IMR-90 (cell line): ENCODE data around the gene EIF4A3. TPM values are rescaled to one million over a fixed set of nuclear protein-coding genes. Genes with fewer than 3 reads are reported as not detected.

Source experiments
- ATAC-seq: fragments of 200-7000 bp; cut with Tn5 transposase; 2 replicates; pipeline ENCODE4 v1.9.1; 2020; ENCODE audit warnings: low read depth, mild to moderate bottlenecking, moderate library complexity
- BruUV-seq: library from RNA; stranded (reverse); fragments of 400-500 nt; replicated peaks from 2 replicates; lab custom pipeline; 2021; lab: Mats Ljungman, UMichigan
- CTCF ChIA-PET: fragments of 300-600 bp; formaldehyde crosslinking; extraction: SDS; loops from one replicate; lab custom pipeline; 2021; ENCODE audit warnings: antibody characterized with exemption; lab: Yijun Ruan, JAX
- POLR2A ChIA-PET: fragments of 300-600 bp; sonication (Branson Sonifier 250); formaldehyde crosslinking; loops from one replicate; lab custom pipeline; 2022; ENCODE audit warnings: antibody characterized with exemption; ENCODE audit not compliant: unreplicated experiment; lab: Charles Lee
- DNase-seq: peaks from one replicate; pipeline ENCODE4 v3.0.0; 2013
- H2AFZ ChIP-seq: replicated peaks from 2 replicates; pipeline ENCODE3; 2013; ENCODE audit warnings: low read length, mild to moderate bottlenecking; ENCODE audit not compliant: poor library complexity
- H2AK5ac ChIP-seq: 2 replicates; pipeline ENCODE4 v1.6.1; 2013; ENCODE audit warnings: low read depth, low read length, inconsistent platforms
- H2AK9ac ChIP-seq: replicated peaks from 2 replicates; pipeline ENCODE3; 2013; ENCODE audit warnings: mild to moderate bottlenecking, low read depth, low read length, moderate library complexity; ENCODE audit not compliant: poor library complexity
- H2BK120ac ChIP-seq: 2 replicates; pipeline ENCODE4 v1.6.1; 2013; ENCODE audit warnings: low read depth, low read length, inconsistent platforms
- H2BK15ac ChIP-seq: 3 replicates; pipeline ENCODE4 v1.6.1; 2013; ENCODE audit warnings: low read depth, low read length, inconsistent platforms
- H2BK20ac ChIP-seq: 2 replicates; pipeline ENCODE4 v1.6.1; 2013; ENCODE audit warnings: low read depth, mild to moderate bottlenecking, inconsistent platforms, low read length, moderate library complexity
- H2BK5ac ChIP-seq: 2 replicates; pipeline ENCODE4 v1.6.1; 2013; ENCODE audit warnings: mild to moderate bottlenecking, low read depth, low read length, inconsistent platforms; ENCODE audit not compliant: poor library complexity, severe bottlenecking
- H3K14ac ChIP-seq: replicated peaks from 2 replicates; pipeline ENCODE4 v1.6.1; 2013; ENCODE audit warnings: low read depth, low read length, inconsistent platforms
- H3K18ac ChIP-seq: 2 replicates; pipeline ENCODE4 v1.6.1; 2013; ENCODE audit warnings: low read depth, low read length, control low read depth
- H3K23ac ChIP-seq: 2 replicates; pipeline ENCODE4 v1.6.1; 2013; ENCODE audit warnings: low read depth, low read length, inconsistent platforms
- H3K27ac ChIP-seq: 2 replicates; pipeline ENCODE4 v1.5.1; 2013; ENCODE audit warnings: mild to moderate bottlenecking, control low read depth, low read length; ENCODE audit not compliant: insufficient read depth
- H3K27me3 ChIP-seq: 2 replicates; pipeline ENCODE4 v1.6.1; 2013; ENCODE audit warnings: low read length; ENCODE audit not compliant: control insufficient read depth, insufficient read depth
- H3K36me3 ChIP-seq: 2 replicates; pipeline ENCODE4 v1.6.1; 2013; ENCODE audit warnings: low read length, mixed read lengths; ENCODE audit not compliant: control insufficient read depth, insufficient read depth
- H3K4ac ChIP-seq: 2 replicates; pipeline ENCODE4 v1.6.1; 2013; ENCODE audit warnings: low read depth, low read length, inconsistent platforms
- H3K4me1 ChIP-seq: 2 replicates; pipeline ENCODE4 v1.6.1; 2013; ENCODE audit warnings: low read length, mixed read lengths; ENCODE audit not compliant: control insufficient read depth, insufficient read depth
- H3K4me2 ChIP-seq: 2 replicates; pipeline ENCODE4 v1.6.1; 2013; ENCODE audit warnings: low read depth, mild to moderate bottlenecking, control low read depth, low read length, moderate library complexity
- H3K4me3 ChIP-seq: 2 replicates; pipeline ENCODE4 v1.5.1; 2013; ENCODE audit warnings: low read depth, mild to moderate bottlenecking, control low read depth, low read length, moderate library complexity; ENCODE audit not compliant: insufficient read depth
- H3K56ac ChIP-seq: 2 replicates; pipeline ENCODE4 v1.6.1; 2013; ENCODE audit warnings: low read length, inconsistent platforms; ENCODE audit not compliant: insufficient read depth; ENCODE audit errors: extremely low read depth
- H3K79me1 ChIP-seq, 2 experiments: 2 replicates each; pipeline ENCODE4 v1.6.1; 2013; ENCODE audit warnings: low read length in 2 of 2, inconsistent platforms in 1 of 2, low read depth in 1 of 2
- H3K9ac ChIP-seq: 2 replicates; pipeline ENCODE4 v1.6.1; 2013; ENCODE audit warnings: low read depth, low read length, control low read depth
- H3K9me1 ChIP-seq: 2 replicates; pipeline ENCODE4 v1.6.1; 2013; ENCODE audit warnings: low read length, inconsistent platforms; ENCODE audit not compliant: insufficient read depth
- H3K9me3 ChIP-seq: 2 replicates; pipeline ENCODE4 v1.6.1; 2013; ENCODE audit warnings: low read length; ENCODE audit not compliant: control insufficient read depth, insufficient read depth
- H4K20me1 ChIP-seq: 2 replicates; pipeline ENCODE4 v1.6.1; 2013; ENCODE audit warnings: low read length, inconsistent platforms; ENCODE audit not compliant: insufficient read depth
- H4K5ac ChIP-seq: 2 replicates; pipeline ENCODE4 v1.6.1; 2013; ENCODE audit warnings: mild to moderate bottlenecking, low read depth, low read length, control low read depth
- H4K8ac ChIP-seq, 2 experiments: 2 replicates each; pipeline ENCODE4 v1.6.1; 2013; ENCODE audit warnings: low read depth in 2 of 2, low read length in 2 of 2, control low read depth in 1 of 2, inconsistent platforms in 1 of 2
- H4K91ac ChIP-seq: 2 replicates; pipeline ENCODE4 v1.6.1; 2013; ENCODE audit warnings: low read depth, low read length, inconsistent platforms; ENCODE audit not compliant: insufficient read depth
- CHD1 ChIP-seq: IDR thresholded peaks from 2 replicates; pipeline ENCODE4 v1.6.1; 2012; ENCODE audit warnings: low read depth, low read length, improper control_type of control experiment
- MAFK ChIP-seq: IDR thresholded peaks from 2 replicates; pipeline ENCODE4 v1.6.1; 2012; ENCODE audit warnings: low read depth, low read length, improper control_type of control experiment
- POLR2A ChIP-seq: IDR thresholded peaks from 2 replicates; pipeline ENCODE4 v1.6.1; 2012; ENCODE audit warnings: mild to moderate bottlenecking, low read depth, low read length
- WGBS, 2 experiments: methylation state at CpG; one replicate each; pipeline versions ENCODE4 v1.1.5 to v1.1.7; 2013; ENCODE audit warnings: missing lambda C conversion rate in 2 of 2; ENCODE audit not compliant: insufficient read length in 1 of 2; ENCODE audit errors: extremely low coverage in 2 of 2; 5-methylcytosine and 5-hydroxymethylcytosine counted together
- dilution Hi-C: fragments of 300-500 bp; cut with HindIII; formaldehyde crosslinking; loops from one replicate; pipeline ENCODE4 v1.14.3; 2018; ENCODE audit warnings: low sequenced_read_pairs; ENCODE audit not compliant: unreplicated experiment
- in situ Hi-C: fragments of 300-500 bp; cut with MboI; formaldehyde crosslinking; loops from 3 replicates; pipeline ENCODE4 v1.14.3; 2019; ENCODE audit warnings: low sequenced_read_pairs, inconsistent platforms, mixed read lengths
- intact Hi-C: fragments of 100-400 bp; cut with micrococcal nuclease; formaldehyde crosslinking; loops from 2 replicates; pipeline ENCODE4 v1.10.0; 2022
- polyA plus RNA-seq, 3 experiments: library from polyadenylated mRNA; depleted of rRNA; stranded (reverse); fragments of >200 nt; gene quantifications; 2 replicates each; pipeline ENCODE4 v1.2.3, GENCODE V29; 2012; ENCODE audit warnings: low replicate concordance in 1 of 3
- total RNA-seq: library from RNA; depleted of rRNA; stranded (reverse); fragments of >200 nt; gene quantifications from 2 replicates; pipeline ENCODE4 v1.2.3, GENCODE V29; 2012

EIF4A3 gene
- total and polyA plus RNA-seq, 2 of the 4 experiments (the other 2 are of a cell fraction): 85.3 to 97.1 TPM

DNA sequence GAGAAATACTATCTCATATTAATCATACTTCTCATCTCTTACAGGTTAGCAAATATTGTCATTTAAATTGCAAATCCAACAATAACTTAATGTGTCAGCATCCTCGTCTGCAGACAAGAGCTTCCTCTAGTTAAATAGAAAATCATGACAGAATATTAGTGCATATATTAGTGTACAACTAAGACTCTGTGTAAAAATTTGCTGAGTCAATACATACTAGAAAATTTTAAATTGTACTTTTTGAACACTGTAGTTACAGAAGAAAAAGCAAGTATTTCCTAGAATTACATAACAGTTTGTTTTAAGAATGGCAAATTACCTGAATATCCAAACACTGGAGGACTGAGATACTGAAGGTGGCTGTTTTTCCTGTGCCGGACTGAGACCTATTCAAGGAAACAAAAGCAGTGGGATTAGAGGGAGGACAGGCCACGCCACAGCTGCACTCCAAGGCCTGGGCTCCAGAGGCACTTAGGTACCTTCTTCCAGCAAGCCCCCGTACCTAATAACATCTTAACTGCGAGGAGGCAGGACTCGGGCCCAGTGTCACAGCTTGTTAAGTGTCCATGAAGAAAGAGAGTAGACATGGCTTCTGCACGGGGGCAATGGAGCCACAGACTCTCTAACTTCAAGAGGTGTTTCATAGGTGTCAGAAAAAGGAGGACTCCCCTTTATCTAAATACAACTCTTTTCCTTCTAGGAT, 5.3 kb downstream of the EIF4A3 start:
- Histone ChIP-seq H3K4me2 (no peak overlapping the region), H2AFZ (no peak overlapping the region), H3K23ac (no peak overlapping the region), H3K4me1 (peaks cover 5% of the 10 kb centered on the region; the same call in 1 of the 2 replicates), H3K4ac (no peak overlapping the region), H3K9me1 (peaks cover 10% of the 10 kb centered on the region), H3K27ac (no peak overlapping the region), H3K56ac (no peak overlapping the region), H3K79me1 (peaks cover 21 to 61% of the 10 kb centered on the region in 2 experiments), H2AK5ac (no peak overlapping the region), H2BK15ac (no peak overlapping the region), H4K91ac (no peak overlapping the region), H2BK120ac (no peak overlapping the region), H2AK9ac (no peak overlapping the region), H3K36me3 (peaks cover 62% of the 10 kb centered on the region), H4K20me1 (peaks cover 27% of the 10 kb centered on the region), H4K8ac (no peak overlapping the region), H3K4me3 (no peak overlapping the region), H3K14ac (no peak overlapping the region), H3K27me3 (no peaks in the 10 kb centered on the region), H4K5ac (no peak overlapping the region), H2BK5ac (no peak overlapping the region), H3K18ac (no peak overlapping the region), H3K9ac (no peak overlapping the region), H3K9me3 (no peaks in the 10 kb centered on the region), H2BK20ac (no peak overlapping the region)
- DNase-seq (no peak), ATAC-seq (no peak)
- WGBS, 2 experiments: no CpG with 5 or more reads among the region's 7 CpGs
- TF ChIP-seq POLR2A (no peak), CHD1 (no peak), MAFK (peak; percentile 85)
- ChIA-PET POLR2A (no interaction called here), CTCF (no interaction called here)
- no TSS peak for BruUV-seq
- dilution Hi-C loops (no loop called here), intact Hi-C loops (no loop called here), in situ Hi-C loops (no loop called here)
